HT-29 (cell line): ENCODE measurements around the gene DOK5. TPM values are rescaled to one million over a fixed set of nuclear protein-coding genes. Genes with fewer than 3 reads are reported as not detected.

Experiments
- DNase-seq: peaks from one replicate; pipeline ENCODE4 v3.0.0-alpha.2; 2015; ENCODE audit warnings: low spot score
- total RNA-seq: library from RNA; depleted of rRNA; stranded (reverse); fragments of >200 nt; shearing (Covaris generic); gene quantifications from 2 replicates; pipeline ENCODE4 v1.2.3, GENCODE V29; 2014

DOK5 gene
- total RNA-seq, 1 experiment from 2014 or later: not detected

DNA sequence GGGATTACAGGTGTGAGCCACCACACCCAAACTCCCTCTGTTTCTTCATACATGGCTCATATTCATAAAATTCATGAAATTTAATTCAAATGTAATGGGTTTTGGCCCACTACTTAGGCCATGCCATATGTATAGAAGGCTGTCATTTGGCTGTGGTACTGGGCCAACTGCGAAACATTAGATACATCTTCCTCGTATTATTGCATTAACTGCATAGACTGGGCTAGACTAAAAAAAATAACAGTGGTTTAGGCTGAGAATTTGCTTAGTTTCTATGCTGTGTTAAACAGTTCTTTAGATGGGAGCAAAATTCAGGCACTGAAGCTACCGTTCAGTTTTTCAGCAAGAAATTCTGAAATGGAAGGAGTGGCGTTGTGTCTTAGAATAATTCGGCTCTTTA lies 133.6 kb downstream of the DOK5 start:
- no peak for DNase-seq

DNA sequence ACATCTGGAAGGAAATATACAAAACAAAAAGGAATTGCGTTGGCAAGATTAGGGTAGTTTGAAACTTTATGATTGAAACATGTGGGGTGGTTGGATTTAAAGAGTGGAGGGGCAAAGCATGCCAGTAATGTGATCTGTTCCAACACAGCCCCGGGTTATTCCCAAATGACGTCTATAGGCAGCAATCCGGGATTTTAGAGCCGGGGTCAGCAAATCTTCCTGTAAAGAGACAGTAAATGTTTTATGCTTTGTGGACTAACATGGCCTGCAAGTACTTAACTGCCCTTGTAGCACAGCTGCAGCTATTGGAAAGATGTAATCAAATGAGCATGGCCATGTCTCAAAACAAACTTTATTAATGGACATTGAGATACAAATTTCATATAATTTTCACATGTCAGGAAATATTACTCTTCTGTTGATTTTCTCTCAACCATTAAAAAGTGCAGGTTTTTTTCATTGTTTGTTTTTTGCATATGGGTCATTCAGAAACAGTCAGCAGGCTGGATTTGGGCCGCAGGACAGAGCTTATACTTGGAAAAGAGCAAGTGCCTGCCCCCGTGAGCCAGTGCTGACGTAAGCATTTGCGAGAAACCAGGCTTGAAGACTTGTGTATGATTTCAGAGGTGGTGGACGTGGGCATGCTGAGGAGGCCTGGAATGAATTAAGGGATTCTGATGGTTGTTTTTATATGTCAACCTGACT lies 136.5 kb downstream of the DOK5 start:
- no peak for DNase-seq

GRCh38 chr20:54618412-54618811 lies 143.0 kb downstream of the DOK5 start:
- DNase-seq: no peak

- no peak for DNase-seq
Measured at GRCh38 chr20:54619181-54619580, 143.8 kb downstream of the DOK5 start.

GRCh38 chr20:54619682-54620081 lies 144.3 kb downstream of the DOK5 start:
- no peak for DNase-seq

- DNase-seq: no peak
Measured at GRCh38 chr20:54620611-54621010, 145.2 kb downstream of the DOK5 start.

DNA sequence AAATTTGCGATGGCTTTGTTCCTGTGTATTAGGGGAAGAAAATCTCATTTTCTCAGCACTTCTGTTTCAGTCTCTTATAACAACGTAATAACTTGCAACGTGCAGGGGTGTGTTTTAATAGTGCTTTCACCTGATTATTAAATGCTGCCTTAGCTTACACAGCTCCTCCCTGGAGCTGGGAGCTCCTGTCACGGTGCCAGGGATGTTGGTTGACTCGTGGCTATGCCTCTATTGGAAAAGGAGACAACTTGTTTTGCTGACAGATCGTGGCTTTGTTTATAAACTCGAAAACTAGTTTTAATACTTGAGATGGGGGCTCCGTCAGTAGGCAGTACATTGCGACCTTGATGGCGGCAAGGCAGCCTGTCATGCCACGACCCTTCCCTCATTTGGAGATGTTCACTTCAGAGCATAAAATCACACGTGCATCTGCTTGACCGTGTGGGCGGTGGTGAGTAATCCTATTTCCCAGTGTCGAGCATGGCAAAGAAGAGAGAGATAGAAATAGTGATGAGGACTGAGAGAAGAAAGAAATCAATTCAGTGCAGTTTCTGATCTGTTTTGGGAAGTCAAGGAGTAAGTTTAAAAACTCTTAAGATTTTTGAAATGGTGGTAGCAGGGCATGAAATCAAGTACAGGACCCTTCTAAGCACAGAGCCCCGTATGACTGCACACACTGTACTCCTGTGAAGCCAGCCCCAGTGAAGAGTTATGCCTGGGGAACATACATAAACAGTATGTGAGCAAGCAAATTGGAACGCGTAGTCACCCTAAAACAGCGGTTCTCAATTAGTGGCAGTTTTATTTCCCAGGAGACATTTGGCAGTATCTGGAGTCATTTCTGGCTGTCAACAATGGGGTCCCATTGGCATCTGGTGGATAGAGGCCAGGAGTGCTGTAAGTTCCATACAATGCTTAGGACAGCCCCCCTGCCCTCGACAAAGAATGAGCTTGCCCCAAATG lies 147.2 kb downstream of the DOK5 start:
- no peak for DNase-seq

DNA sequence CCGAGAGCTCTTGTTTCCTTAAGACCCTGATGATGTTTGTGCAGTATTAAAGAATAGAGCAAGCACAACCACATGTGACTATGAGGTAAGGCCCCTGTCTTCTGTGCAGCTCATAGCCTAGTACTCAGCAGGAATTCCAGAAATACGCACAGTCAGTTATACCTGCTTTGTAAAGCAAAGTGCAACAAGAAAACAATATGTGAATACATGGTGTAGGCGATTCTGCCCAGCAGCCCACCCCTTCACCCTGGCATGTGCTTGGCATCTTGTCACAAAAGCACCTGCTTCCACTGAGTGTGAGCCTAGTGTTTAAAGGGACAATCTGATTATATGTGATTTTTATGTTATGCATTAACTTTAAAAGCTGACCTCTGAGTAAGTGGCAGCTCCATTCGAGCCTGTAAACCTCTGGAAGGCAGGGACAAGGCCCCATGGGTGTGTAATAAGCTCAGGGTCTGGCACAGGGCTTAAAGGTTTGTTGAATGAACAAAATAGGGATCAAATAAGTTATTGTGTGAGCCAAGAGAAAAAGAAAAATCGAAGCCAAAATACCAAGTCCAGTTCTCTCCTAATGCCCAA lies 148.7 kb downstream of the DOK5 start:
- no peak for DNase-seq

- DNase-seq: no peak
Measured at GRCh38 chr20:54624706-54625390, 149.5 kb downstream of the DOK5 start.

DNA sequence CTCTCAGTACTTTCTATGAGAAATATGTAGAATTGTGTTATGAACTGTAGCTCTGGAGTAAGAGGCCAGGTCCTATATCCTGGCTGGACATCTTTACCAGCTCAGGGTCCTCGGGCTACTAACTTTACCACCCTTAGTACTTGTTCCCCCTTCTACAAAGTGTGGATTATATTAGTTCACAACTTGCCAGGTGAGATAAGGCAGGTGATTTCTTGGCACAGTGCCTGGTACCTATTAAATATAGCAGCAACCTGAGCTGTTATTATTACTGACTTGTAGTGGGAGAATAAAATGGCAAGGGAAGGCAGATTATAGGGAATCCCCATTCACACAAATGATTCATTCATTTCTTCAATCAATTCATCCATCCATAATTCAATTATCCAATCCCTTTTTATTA lies 150.1 kb downstream of the DOK5 start:
- no peak for DNase-seq

DNA sequence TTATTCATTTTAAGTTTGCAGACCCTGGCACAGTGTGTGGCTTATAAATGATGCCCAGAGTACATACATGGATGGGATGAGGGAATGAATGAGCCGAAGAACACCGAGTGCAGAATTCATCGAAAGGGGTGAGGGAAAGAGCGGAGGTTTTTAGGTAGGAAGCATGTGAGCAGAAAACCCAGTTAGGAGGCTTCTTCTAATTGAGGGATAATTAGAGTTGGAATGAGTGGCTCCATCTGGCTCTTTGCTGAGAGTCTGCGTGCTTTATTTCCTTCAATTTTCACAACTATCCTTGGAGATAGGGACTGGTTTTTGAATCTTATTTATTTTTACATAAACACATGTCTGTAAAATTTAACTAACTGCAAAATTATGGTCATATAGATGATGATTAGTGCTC lies 150.7 kb downstream of the DOK5 start:
- DNase-seq: no peak

DNA sequence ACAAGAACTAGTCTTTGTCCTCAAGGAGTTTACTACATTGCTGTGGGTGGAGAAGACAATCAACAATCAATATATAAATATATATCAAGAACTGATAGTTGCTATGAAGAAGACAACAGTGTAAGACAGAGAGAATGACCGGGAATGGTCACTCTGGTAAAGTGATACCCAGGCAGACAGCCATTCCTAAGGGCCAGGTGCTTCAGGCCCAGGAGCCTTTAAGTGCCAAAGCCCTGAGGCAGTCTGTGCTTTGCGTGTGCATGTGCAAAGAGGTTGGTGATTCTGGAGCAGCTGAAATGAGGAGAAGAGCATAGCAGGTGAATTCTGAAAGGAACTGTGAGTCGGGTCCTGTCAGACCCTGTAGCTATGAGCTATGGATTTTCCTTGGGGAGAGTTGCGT lies 154.2 kb downstream of the DOK5 start:
- DNase-seq: no peak

DNA sequence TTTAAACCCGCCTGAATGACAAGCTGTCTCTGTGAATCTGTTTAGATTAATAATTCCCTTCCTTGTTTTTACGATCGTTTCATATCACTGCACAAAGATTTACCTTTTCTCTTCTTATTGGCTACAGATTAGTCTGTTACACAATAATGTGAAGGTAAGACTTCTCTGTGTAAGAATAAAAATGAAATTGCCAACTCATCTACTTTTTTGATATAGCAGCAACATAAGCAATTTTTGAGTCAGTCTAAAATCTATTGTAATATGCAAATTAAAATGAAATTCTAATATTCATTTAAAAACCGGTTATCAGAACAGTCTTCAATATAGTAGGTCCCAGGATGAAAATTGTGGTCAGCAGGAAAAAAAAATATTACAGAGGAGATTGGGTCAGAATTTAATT lies 155.2 kb downstream of the DOK5 start:
- no peak for DNase-seq

DNA sequence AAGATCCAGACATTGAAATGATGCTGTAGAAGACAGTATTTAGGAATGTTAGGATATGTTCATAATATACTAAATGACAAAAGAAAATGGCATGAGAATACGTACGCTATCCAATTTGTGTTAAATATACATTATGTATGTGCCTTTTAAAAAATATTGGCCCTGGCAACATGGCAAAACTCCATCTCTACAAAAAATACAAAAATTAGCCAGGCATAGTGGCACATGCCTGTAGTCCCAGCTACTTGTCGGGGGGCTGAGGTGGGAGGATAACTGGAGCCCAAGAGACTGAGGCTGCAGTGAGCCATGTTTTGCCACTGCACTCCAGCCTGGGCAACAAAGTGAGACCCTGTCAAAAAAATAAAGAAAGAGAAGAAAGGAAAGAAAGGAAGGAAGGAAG lies 155.7 kb downstream of the DOK5 start:
- no peak for DNase-seq

DNA sequence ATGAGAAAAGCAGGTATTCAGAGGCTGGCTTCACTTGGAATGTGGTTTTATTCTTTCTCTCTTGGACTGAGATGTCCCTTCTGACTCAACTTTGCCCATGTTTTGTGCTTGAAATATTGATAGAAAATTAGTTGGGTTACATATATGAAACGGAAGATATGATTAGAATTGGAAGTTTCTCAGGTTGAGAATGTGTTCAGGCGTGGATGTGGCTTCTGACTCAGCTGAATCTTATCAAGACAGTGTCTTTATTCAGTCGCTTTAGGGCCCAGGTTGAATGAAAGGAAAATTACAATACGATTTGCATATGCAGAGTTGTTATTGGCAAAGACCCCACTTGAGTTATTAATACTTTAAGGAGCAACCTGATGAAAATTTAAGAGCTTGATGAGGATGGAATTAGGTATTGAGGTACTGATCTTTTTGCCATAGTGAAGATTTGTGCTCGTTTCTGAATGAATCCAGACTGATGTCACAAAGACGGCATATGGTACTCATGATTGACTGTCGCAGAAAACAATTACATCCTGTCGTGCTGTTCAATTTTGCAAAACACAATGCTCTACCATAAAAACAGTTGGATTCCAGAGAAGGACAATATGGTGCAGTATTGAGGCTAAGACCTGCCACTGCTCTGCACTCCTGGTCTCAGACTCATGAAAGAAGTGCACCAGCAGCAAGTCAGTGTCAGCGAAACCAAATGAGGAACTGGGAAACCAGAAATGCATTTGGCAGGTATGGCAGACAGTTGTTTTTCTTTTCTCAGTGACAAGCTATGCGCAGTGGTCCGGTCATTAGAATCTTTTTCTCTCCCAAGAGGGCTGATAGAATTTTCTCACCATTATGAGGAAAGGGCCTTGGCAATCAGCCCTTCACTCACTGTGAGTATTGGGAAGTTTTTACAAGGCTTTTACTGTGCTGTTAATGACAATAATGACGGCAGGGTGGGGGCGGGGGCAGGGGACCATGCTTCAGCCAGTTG lies 158.3 kb downstream of the DOK5 start:
- DNase-seq: no peak

DNA sequence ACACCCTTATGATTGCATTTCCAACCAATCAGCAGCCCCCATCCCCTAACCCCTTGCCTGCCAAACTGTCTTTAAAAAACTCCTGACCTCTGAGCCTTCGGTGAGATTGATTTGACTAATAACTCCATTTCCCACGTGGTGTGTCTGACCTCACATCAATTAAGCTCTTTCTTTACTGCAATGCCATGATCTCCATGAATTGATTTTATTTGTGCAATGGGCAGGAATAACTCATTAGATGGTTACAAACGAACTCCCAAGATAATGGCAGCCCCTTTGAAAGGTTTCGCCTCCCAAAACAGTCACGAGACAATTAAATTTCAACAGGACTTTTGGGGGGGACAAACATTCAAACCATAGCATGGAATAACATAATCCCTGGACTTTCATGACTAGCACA lies 161.2 kb downstream of the DOK5 start:
- DNase-seq: no peak

DNA sequence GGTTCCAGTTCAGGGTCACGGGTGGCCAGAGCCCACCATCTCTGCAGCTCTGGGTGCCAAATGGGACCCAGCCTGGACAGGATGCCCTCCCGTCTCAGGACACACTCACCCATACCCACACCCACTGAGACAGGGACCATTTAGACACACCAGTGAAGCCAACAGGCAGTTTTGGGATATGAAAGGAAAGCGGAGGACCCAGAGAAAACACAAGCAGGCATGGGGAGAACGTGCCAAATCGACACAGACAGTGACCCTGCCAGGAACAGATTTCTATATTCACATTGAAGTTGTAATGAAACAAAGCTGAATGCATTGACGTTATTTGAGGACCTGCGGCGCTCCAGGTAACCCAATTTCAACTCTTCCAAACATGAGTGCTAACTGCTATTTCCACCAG lies 164.5 kb downstream of the DOK5 start:
- no peak for DNase-seq

DNA sequence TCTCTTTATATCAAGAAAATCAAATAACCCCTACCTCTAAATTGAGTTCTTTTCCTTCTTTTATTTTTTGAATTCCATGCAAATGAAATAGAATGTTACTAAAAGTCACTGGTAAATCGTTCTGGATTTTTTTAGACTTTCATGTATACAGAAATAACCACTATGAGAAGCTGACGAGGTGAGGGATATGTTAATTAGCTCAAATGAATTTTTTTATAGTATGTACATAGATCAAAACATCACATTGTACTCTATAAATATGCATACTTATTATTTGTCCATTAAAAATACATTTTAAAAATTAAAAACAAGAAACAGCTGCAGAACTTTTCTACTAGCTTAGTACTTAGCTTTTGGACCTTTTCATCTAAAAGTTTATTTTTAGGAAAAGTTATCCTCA lies 165.4 kb downstream of the DOK5 start:
- DNase-seq: no peak

GRCh38 chr20:54642864-54643667 lies 167.7 kb downstream of the DOK5 start:
- DNase-seq: no peak

DNA sequence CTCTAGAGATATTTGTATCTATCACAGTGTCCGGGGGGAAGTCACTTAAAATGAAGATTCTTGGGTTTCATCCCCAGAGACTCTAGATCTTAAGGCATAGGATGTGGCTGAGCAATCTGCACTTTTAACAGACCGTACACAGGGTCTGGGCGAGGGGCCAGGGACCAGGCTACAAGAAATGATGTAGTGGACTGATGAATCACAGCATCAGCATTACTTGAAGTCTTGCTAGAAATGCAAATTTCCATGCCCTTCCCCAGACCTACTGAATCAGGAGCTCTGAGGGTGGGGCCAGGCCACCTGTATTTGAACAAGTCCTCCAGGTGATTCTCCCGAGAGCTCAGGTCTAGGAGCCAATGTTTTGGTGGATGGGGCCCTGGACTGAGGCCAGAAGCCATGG lies 168.4 kb downstream of the DOK5 start:
- DNase-seq: no peak
